Natural killer cell treated with Interleukin-12 subunit alpha and Interleukin-12 subunit beta and Interleukin-15 and Interleukin-18, amount 100 ng/mL, for 72 hours (primary cell): Measurements from ENCODE around the gene LTC4S. TPM values are rescaled to one million over a fixed set of nuclear protein-coding genes. Genes with fewer than 3 reads are reported as not detected.
A peak's percentile ranks its signal among the peaks of the same experiment; 100 is the strongest.
"Not testable (repeated sequence)": the region's sequence is repeated elsewhere in the genome, so short reads cannot be mapped to it uniquely, and the experiment has no call there.

Experiments
- ATAC-seq, 2 donors: fragments of 150-1000 bp; cut with Tn5 transposase in 1 of 2; sonication (Bioruptor Pico), chemical (Tn5 transposase) in 1 of 2; 2 replicates each; pipeline ENCODE4 v1.10.0; 2021
- DNase-seq: peaks from one replicate; pipeline ENCODE4 v3.0.0; 2022; ENCODE audit warnings: low spot score
- H3K27ac Mint-ChIP-seq, 2 donors: 1 replicate in 1 of 2; 2 replicates in 1 of 2; pipeline ENCODE4 v1.8.0; 2022; ENCODE audit warnings: mixed read lengths in 2 of 2, mild to moderate bottlenecking in 1 of 2, moderate library complexity in 1 of 2
- H3K27me3 Mint-ChIP-seq, 2 donors: 1 replicate in 1 of 2; 2 replicates in 1 of 2; pipeline ENCODE4 v1.8.0; 2022; ENCODE audit warnings: mixed read lengths in 2 of 2
- H3K36me3 Mint-ChIP-seq: one replicate; pipeline ENCODE4 v1.8.0; 2022; ENCODE audit warnings: mixed read lengths
- H3K4me1 Mint-ChIP-seq, 2 donors: 1 replicate in 1 of 2; 2 replicates in 1 of 2; pipeline ENCODE4 v1.8.0; 2022; ENCODE audit warnings: low read depth in 2 of 2, mixed read lengths in 2 of 2, mild to moderate bottlenecking in 1 of 2
- H3K4me3 Mint-ChIP-seq: one replicate; pipeline ENCODE4 v1.8.0; 2022; ENCODE audit warnings: mixed read lengths
- H3K9me3 Mint-ChIP-seq: 2 replicates; pipeline ENCODE4 v1.8.0; 2022; ENCODE audit warnings: mixed read lengths
- total RNA-seq, 2 donors: library from RNA; stranded (reverse); gene quantifications; one replicate each; pipeline ENCODE4 v1.2.3, GENCODE V29; 2022

LTC4S gene
- total RNA-seq, 2 donors from 2014 or later, result 2.9 to 4.0 TPM

GRCh38 chr5:179824745-179825112 lies 30.9 kb downstream of the LTC4S start:
- Mint-ChIP-seq H3K36me3 (peaks cover 28% of the 10 kb centered on the region), H3K4me3 (peak overlapping the region; percentile 3)

DNA sequence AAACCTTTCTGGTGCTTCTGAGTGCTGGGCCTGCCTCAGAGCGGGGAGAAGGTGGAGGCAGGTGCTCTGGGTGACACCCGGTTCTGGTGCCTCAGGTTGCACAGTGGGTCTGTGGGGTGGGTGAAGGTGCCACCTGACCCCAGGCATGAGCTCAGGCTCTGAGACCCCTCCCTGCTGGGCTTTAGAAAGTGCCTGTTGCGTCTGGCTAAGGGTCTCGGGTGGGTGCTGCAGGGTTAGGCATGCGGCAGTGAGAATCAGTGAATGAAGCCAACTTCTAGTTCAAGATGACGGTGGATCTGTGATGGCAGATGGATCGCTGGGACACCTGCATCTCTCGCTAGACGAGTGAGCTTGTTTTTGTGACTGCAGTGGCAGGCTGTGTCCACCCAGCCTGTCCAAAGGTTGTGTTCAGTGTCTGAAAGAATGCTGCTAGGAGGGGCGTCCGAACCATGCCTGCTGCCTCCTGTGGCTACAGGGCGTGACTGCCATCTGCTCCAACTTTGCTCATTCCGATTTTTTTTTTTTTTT lies 31.9 kb downstream of the LTC4S start:
- Mint-ChIP-seq H3K36me3 (peaks cover 33% of the 10 kb centered on the region), H3K4me3 (no peak overlapping the region), H3K27ac (no peak overlapping the region), H3K9me3 (no peaks in the 10 kb centered on the region), H3K27me3 (no peaks in the 10 kb centered on the region), H3K4me1 (peaks cover 40 to 53% of the 10 kb centered on the region in 2 donors)
- no peak for DNase-seq
- ATAC-seq, result no peak

More at GRCh38 chr5:179824745-179825112, 30.9 kb downstream of the LTC4S start:
- ATAC-seq (no peak), DNase-seq (no peak)
- Mint-ChIP-seq H3K27ac (no peak overlapping the region), H3K27me3 (no peaks in the 10 kb centered on the region), H3K9me3 (no peaks in the 10 kb centered on the region), H3K4me1 (peaks cover 42 to 58% of the 10 kb centered on the region in 2 donors)

- Mint-ChIP-seq H3K36me3 (peaks cover 26% of the 10 kb centered on the region), H3K9me3 (no peaks in the 10 kb centered on the region), H3K27ac (peak overlapping the region; percentile 10 to 63), H3K27me3 (no peaks in the 10 kb centered on the region), H3K4me1 (peaks cover 26 to 49% of the 10 kb centered on the region in 2 donors), H3K4me3 (no peak overlapping the region)
- ATAC-seq, result peak in 1 of 2 donors; percentile 35
- no peak for DNase-seq
Observed at GRCh38 chr5:179827680-179828079, 33.9 kb downstream of the LTC4S start.

DNA sequence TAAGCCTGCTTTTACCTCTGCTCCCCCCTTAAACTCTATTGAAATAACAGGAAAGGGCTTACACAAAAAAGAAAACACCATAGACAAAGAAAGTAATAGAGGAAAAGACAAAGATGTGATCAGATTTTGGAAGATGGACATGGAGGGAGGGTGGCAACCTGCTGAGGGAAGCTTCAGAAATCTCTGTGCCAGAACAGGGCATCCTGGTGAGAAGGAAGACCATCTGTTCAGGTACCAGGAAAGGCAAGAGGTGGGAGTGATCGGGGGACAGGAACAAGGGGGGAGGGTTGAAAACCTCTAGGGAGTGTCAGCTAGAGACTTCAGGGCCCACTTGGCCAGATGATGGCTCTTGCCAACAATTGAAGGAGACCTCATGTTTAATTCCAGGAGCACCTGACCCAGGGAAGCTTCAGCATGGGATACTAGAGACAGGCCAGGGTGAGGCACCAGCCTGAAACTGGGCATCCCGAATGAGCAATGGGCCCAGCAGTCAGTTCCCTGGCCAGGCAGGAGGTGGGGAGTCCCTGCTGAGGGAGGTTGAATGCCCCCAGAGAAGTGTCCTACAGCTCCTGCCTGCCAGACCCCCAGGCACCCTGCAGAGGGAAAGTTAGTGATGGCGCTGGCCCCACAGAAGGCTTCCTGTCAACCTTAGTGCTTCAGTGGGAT lies 35.1 kb downstream of the LTC4S start:
- H3K4me1 Mint-ChIP-seq, result peaks cover 29 to 47% of the 10 kb centered on the region in 2 donors
- no peaks in the 10 kb centered on the region for H3K27me3 Mint-ChIP-seq
- ATAC-seq (no peak), DNase-seq (no peak)
- H3K4me3 Mint-ChIP-seq, result no peak overlapping the region
- peak overlapping the region in 1 of 2 donors; percentile 63 for H3K27ac Mint-ChIP-seq
- no peaks in the 10 kb centered on the region for H3K9me3 Mint-ChIP-seq
- H3K36me3 Mint-ChIP-seq, result peaks cover 33% of the 10 kb centered on the region

DNA sequence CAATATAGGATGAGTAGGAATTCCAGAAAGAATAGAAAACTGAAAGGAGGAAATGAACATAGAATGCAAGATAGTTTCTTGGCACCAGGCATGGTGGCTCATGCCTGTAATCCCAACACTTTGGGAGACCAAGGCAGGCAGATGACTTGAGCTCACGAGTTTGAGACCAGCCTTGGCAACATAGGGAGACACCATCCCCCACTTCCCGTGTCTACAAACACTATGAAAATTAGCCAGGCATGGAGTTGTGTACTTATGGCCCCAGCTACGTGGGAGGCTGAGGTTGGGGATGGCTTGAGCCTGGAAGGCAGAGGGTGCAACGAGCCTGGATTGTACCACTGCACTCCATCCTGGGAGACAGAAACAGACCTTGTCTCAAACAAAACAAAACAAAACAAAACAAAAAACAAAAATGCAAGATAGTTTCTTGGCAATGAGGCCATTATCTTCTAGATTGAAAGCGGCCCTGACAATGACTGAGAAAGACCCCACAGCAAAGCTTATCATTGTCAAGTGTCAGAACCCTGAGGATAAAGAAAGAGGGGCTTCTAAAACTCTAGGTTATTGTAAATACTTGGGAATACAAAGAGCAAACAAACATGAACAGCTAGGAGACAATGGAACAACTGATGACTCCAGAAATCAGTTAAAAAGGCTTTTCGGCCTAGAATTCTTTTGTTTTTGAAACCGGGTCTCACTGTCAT lies 36.1 kb downstream of the LTC4S start:
- peaks cover 27% of the 10 kb centered on the region for H3K36me3 Mint-ChIP-seq
- ATAC-seq (no peak), DNase-seq (no peak)
- H3K4me1 Mint-ChIP-seq, result peaks cover 24 to 39% of the 10 kb centered on the region in 2 donors
- H3K27me3 Mint-ChIP-seq, result no peaks in the 10 kb centered on the region
- H3K9me3 Mint-ChIP-seq, result no peaks in the 10 kb centered on the region
- H3K4me3 Mint-ChIP-seq, result no peak overlapping the region
- peak overlapping the region in 1 of 2 donors; percentile 63 for H3K27ac Mint-ChIP-seq

DNA sequence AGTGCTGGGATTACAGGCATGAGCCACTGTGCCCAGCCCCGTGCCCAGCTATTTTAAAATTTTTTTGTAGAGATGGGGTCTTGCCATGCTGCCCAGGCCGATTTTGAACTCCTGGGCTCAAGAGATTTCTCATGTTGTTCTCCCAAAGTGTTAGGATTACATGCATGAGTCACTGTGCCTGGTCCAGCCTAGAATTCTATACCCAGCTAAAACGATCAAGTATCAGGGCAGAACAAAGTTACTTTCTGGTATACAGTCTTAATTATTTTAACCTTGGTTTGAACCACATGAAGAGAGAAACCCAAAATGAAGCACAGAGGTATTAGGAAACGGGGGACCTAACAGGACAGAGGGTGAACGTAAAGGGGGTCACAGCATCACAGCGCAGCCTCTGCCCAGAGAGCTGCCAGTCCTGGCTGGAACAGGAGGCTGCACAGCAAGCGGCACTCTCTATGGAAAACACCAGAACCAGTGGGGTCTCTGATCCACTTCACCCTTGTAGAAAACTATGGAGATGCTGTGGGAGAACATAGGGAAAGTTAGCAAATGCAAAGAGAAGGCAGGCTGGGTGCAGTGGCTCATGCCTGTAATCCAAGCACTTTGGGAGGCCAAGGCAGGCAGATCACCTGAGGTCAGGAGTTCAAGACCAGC lies 37.2 kb downstream of the LTC4S start:
- no peak for DNase-seq
- no peaks in the 10 kb centered on the region for H3K27me3 Mint-ChIP-seq
- no peak overlapping the region for H3K27ac Mint-ChIP-seq
- no peak for ATAC-seq
- no peak overlapping the region for H3K4me3 Mint-ChIP-seq
- peaks cover 25 to 42% of the 10 kb centered on the region in 2 donors for H3K4me1 Mint-ChIP-seq
- H3K9me3 Mint-ChIP-seq, result no peaks in the 10 kb centered on the region
- peaks cover 28% of the 10 kb centered on the region for H3K36me3 Mint-ChIP-seq

DNA sequence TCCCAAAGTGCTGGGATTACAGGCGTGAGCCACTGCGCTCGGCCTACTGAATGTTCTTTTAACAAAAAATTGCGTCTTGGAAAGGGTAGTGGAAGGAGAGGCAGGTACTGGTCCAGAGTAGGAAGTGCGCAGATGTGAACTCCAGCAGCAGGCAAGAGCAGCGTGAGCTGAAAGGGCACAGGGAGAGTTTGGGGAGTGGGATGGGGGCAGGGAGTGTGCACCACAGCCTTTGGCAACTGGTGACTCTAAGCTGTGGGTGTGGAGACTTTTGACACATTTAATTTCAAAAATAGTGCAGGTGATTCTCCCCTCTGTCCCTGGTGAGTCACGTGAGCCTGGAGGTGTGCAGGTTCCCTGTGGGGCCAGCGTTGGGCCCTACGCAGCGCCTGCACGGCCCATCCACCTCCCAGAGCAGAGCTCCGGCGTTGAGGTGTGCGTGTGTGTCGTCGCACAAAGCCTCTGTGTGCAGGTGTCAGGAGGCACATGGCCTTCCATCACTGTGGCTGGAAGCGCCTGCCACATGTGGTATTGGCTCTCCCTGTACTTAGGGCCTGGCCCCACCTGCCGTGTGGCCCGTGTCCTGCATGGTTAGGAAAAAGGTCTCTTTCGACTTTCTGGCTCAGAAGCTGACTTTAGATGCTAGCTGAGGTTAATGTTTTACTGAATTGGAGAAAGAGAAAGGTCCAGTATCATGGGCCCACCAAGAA lies 38.4 kb downstream of the LTC4S start:
- H3K9me3 Mint-ChIP-seq, result no peaks in the 10 kb centered on the region
- H3K27me3 Mint-ChIP-seq, result no peaks in the 10 kb centered on the region
- H3K4me3 Mint-ChIP-seq, result no peak overlapping the region
- ATAC-seq (no peak), DNase-seq (no peak)
- peaks cover 37 to 50% of the 10 kb centered on the region in 2 donors for H3K4me1 Mint-ChIP-seq
- H3K27ac Mint-ChIP-seq, result no peak overlapping the region
- peaks cover 41% of the 10 kb centered on the region for H3K36me3 Mint-ChIP-seq

DNA sequence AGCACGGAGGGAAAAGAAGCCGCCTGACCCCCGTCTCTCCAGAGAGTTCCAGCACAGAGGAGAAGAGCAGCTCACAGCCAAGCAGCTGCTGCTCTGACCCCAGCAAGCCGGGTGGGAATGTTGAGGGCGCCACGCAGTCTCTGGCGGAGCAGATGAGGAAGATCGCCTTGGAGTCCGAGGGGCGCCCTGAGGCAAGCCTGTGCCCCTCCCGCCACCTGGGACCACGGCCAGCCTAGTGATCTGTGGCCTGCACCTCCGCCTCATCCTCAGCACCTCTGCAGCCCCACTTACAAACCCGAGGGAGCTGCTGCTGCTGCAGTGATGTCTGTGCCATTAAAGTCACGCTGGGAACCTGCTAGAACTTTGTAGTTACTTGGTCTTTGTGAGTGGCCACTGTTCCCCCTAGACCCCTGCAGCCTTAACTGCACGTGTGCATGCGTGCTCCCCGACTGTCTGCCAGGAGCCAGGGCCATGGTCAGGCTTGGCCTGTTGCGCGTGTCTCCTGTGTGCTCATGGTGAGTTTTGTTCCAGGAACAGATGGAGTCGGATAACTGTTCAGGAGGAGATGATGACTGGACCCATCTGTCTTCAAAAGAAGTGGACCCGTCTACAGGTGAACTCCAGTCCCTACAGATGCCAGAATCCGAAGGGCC lies 39.4 kb downstream of the LTC4S start:
- no peak overlapping the region for H3K27ac Mint-ChIP-seq
- peaks cover 41% of the 10 kb centered on the region for H3K36me3 Mint-ChIP-seq
- no peak overlapping the region for H3K4me3 Mint-ChIP-seq
- peaks cover 39 to 43% of the 10 kb centered on the region in 2 donors for H3K4me1 Mint-ChIP-seq
- no peaks in the 10 kb centered on the region for H3K27me3 Mint-ChIP-seq
- no peaks in the 10 kb centered on the region for H3K9me3 Mint-ChIP-seq
- ATAC-seq (no peak), DNase-seq (no peak)

GRCh38 chr5:179833709-179834070 lies 39.9 kb downstream of the LTC4S start:
- Mint-ChIP-seq H3K27ac (no peak overlapping the region), H3K9me3 (no peaks in the 10 kb centered on the region), H3K27me3 (no peaks in the 10 kb centered on the region), H3K4me3 (no peak overlapping the region), H3K36me3 (peaks cover 37% of the 10 kb centered on the region), H3K4me1 (peaks cover 36 to 41% of the 10 kb centered on the region in 2 donors)
- DNase-seq, result no peak
- ATAC-seq, result no peak

GRCh38 chr5:179834120-179834519 lies 40.3 kb downstream of the LTC4S start:
- DNase-seq (no peak), ATAC-seq (no peak)
- Mint-ChIP-seq H3K4me3 (no peak overlapping the region), H3K4me1 (peaks cover 33 to 37% of the 10 kb centered on the region in 2 donors), H3K27me3 (no peaks in the 10 kb centered on the region), H3K9me3 (no peaks in the 10 kb centered on the region), H3K36me3 (peaks cover 33% of the 10 kb centered on the region), H3K27ac (no peak overlapping the region)

- H3K27ac Mint-ChIP-seq, result not testable (repeated sequence)
Observed at GRCh38 chr5:179834871-179835270, 41.1 kb downstream of the LTC4S start.

GRCh38 chr5:179836225-179837019 lies 42.6 kb downstream of the LTC4S start:
- ATAC-seq, result peak; percentile 90 to 94
- H3K27ac Mint-ChIP-seq, result peak overlapping the region; percentile 69 to 90
- DNase-seq, result no peak
- no peaks in the 10 kb centered on the region for H3K9me3 Mint-ChIP-seq
- peak overlapping the region; percentile 75 for H3K4me3 Mint-ChIP-seq
- H3K36me3 Mint-ChIP-seq, result peaks cover 22% of the 10 kb centered on the region
- H3K4me1 Mint-ChIP-seq, result peaks cover 23 to 25% of the 10 kb centered on the region in 2 donors
- H3K27me3 Mint-ChIP-seq, result no peaks in the 10 kb centered on the region

More at GRCh38 chr5:179834871-179835270, 41.1 kb downstream of the LTC4S start:
- H3K4me3 Mint-ChIP-seq, H3K27me3 Mint-ChIP-seq, H3K9me3 Mint-ChIP-seq, ATAC-seq, DNase-seq: not testable (repeated sequence)
- H3K36me3 Mint-ChIP-seq, result peaks cover 25% of the 10 kb centered on the region
- H3K4me1 Mint-ChIP-seq, result peaks cover 25 to 30% of the 10 kb centered on the region in 2 donors
